ENCODE data around the gene ADRA1B. TPM values are rescaled to one million over a fixed set of nuclear protein-coding genes. Genes with fewer than 3 reads are reported as not detected.

The ADRA1B gene
- total RNA-seq, 1 donor from 2014 or later, result under 0.01 TPM

DNA sequence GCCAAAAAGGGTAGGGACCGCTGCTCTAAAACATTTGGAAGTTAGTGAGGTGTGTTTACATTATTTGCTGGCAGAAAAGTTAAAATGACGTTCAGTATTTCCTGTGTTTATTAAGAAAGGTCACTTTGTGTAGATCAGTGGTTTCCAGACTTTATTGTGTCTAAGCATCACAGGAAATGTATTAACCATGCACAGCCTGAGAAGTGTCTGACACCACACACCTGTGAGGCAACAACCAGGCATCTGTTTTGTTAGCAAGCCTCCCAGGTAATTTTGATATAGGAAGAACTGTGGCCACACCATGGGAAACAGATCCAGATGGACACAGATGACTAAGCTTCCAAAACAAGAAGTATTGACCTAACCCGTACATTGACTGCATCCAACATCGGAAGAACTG lies 104.7 kb downstream of the ADRA1B start:
- H3K9ac ChIP-seq (ENCODE audit: low read depth in 1 of 3, low read length in 3 of 3), result no peak overlapping the region
- no peaks in the 10 kb centered on the region for H3K9me3 ChIP-seq (ENCODE audit: control insufficient read depth in 3 of 3, low read length in 3 of 3)
- peaks cover under 1 to 9% (median 6%) of the 10 kb centered on the region in 3 donors for H3K36me3 ChIP-seq (ENCODE audit: control insufficient read depth in 3 of 3, insufficient read depth in 3 of 3, low read length in 3 of 3)
- H3K27ac ChIP-seq (ENCODE audit: low read depth, low read length), result no peak overlapping the region
- no peaks in the 10 kb centered on the region for H3K27me3 ChIP-seq (ENCODE audit: control insufficient read depth in 3 of 3, insufficient read depth in 3 of 3, low read length in 3 of 3)
- no peak overlapping the region for H3K4me3 ChIP-seq (ENCODE audit: low read length in 3 of 3)
- H3K4me1 ChIP-seq (ENCODE audit: control insufficient read depth in 3 of 3, insufficient read depth in 3 of 3, low read length in 3 of 3), result peaks cover 3 to 4% (median 3%) of the 10 kb centered on the region in 3 donors

DNA sequence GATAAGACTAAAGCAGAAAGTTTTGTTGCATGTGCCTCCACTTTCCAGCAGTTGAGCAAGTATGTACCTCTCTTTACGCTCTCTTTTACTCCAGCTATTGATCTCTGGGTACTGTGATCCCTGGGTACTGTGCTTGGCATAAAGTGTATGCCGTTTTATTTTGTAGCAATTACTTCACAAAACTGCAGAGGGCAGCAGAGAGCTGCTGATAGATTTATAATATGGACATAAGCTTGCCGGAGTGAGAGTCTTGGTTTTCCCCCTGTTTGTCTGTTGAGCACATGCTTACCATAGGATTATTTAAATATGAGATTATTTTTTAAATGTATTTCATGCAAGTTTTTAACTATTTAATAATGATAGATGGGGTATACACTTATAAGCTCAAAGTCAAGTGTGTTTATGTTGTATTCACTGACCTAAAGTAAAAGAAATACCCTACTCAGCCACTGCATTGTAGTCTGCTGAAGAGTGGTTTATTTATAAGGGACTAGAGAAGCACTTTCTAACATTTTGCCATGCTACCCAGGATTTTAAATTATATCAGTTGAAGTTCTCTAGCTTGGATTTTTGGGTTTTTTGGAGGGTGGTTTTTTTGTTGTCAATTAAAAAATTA lies 105.7 kb downstream of the ADRA1B start:
- Histone ChIP-seq H3K4me3 (ENCODE audit: low read length in 3 of 3) (no peak overlapping the region), H3K27me3 (ENCODE audit: control insufficient read depth in 3 of 3, insufficient read depth in 3 of 3, low read length in 3 of 3) (no peaks in the 10 kb centered on the region), H3K27ac (ENCODE audit: low read depth, low read length) (no peak overlapping the region), H3K36me3 (ENCODE audit: control insufficient read depth in 3 of 3, insufficient read depth in 3 of 3, low read length in 3 of 3) (peaks cover 0 to 6% (median 5%) of the 10 kb centered on the region in 3 donors), H3K4me1 (ENCODE audit: control insufficient read depth in 3 of 3, insufficient read depth in 3 of 3, low read length in 3 of 3) (peaks cover 3 to 4% (median 3%) of the 10 kb centered on the region in 3 donors), H3K9me3 (ENCODE audit: control insufficient read depth in 3 of 3, low read length in 3 of 3) (no peaks in the 10 kb centered on the region), H3K9ac (ENCODE audit: low read depth in 1 of 3, low read length in 3 of 3) (no peak overlapping the region)

Small RNAs within 50 kb of the gene (small RNA-seq; reads per million reads assigned to genes)
- gene RF00019, result not detected

Other genes starting within 250 kb of the ADRA1B start
- 25.6 TPM for gene TTC1, start 92.7 kb downstream of the ADRA1B start, total RNA-seq
- 13.0 TPM for gene PWWP2A, start 203.0 kb downstream of the ADRA1B start, total RNA-seq

Measured in skeletal muscle tissue (tissue), 5 donors.